Right renal pelvis (tissue), 4 donors: ENCODE data around the gene TKFC. TPM values are rescaled to one million over a fixed set of nuclear protein-coding genes. Genes with fewer than 3 reads are reported as not detected.
A peak's percentile ranks its signal among the peaks of the same experiment; 100 is the strongest.

Experiments used
- DNase-seq, 4 donors: peaks; one replicate each; pipeline ENCODE4 v3.0.0-alpha.2; 2013; ENCODE audit warnings: low read depth in 4 of 4, low spot score in 3 of 4, missing footprints in 1 of 4
- polyA plus RNA-seq, 4 donors: library from polyadenylated mRNA; unstranded; fragments of 120-200 nt; gene quantifications; one replicate each; pipeline ENCODE4 v1.2.1, GENCODE V29; 2013; ENCODE audit not compliant: insufficient read length in 4 of 4

The TKFC gene, protein sequence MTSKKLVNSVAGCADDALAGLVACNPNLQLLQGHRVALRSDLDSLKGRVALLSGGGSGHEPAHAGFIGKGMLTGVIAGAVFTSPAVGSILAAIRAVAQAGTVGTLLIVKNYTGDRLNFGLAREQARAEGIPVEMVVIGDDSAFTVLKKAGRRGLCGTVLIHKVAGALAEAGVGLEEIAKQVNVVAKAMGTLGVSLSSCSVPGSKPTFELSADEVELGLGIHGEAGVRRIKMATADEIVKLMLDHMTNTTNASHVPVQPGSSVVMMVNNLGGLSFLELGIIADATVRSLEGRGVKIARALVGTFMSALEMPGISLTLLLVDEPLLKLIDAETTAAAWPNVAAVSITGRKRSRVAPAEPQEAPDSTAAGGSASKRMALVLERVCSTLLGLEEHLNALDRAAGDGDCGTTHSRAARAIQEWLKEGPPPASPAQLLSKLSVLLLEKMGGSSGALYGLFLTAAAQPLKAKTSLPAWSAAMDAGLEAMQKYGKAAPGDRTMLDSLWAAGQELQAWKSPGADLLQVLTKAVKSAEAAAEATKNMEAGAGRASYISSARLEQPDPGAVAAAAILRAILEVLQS
- polyA plus RNA-seq, result 10 to 100 TPM; 49.4 to 71.4 (median 58.3) TPM

DNA sequence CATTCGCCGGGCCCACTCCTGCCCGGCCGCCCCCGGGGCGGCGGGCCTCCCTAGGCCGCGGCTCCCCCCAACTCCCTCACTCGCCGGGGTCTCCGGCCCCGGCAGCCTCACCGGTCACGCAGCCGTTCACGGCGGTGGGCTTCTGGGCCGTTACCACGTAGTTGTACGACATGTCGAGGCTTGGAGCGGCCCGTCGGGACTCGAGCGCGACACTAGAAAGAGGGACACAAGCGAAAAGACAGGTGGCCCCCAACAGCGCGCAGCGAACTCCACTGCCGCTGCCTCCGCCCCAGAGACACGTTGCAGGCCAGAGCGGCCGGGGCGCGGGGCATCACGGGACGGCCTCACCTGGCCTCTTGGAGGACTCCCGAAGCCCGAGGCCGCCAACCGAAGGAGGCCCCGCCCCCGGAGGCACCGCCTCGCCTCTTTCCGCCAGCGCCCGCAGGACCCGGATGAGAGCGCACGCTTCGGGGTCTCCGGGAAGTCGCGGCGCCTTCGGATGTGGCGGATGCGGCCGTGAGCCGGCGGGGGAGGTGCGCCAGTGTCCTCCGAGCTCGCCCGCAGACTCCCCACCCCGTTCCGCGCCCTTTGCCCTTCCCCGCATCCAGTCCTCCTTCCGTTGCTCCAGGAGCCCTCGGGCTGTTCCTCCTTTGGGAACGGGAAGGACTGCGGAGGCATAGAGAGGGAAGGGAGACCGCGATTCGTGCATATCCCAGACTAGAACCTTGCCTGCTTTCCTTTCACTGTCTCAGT is at the start of gene TKFC, which contains the start of gene DDB1:
Gene TKFC, plus strand, starts transcription at position 432 of the 753 bp plus-strand sequence. CDS start 1,501 bp downstream, outside the sequence.
Gene DDB1, minus strand, starts transcription at position 309 of the 753 bp plus-strand sequence. Its CDS starts 137 bp downstream, at position 172.
- peak; percentile 89 to 92 (median 90) for DNase-seq

- DNase-seq, result no peak
Observed at GRCh38 chr11:61283613-61284012, 49.4 kb upstream of the TKFC start.

- no peak for DNase-seq
Observed at GRCh38 chr11:61287338-61287977, 45.6 kb upstream of the TKFC start.

GRCh38 chr11:61290905-61291690 is 41.9 kb upstream of the TKFC start:
- no peak for DNase-seq

DNA sequence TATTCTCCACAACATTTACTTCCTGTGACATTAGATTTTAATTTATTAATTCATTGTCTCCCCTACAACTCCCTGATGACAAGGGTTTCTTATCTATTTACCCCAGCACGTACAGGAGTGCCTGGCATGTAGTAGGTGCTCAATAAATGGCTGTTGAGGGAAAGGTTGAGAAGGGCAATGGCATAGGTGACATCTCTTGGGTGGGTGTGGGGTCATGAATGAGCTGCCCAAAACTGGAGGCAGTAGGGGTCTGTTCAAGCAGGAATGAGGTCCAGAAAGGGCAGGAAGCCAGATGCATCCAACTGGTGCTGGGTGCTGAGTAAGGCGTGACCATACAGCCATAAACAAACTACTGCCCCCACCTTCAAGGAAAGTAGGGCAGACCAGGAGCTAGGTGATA is 40.7 kb upstream of the TKFC start:
- no peak for DNase-seq

DNA sequence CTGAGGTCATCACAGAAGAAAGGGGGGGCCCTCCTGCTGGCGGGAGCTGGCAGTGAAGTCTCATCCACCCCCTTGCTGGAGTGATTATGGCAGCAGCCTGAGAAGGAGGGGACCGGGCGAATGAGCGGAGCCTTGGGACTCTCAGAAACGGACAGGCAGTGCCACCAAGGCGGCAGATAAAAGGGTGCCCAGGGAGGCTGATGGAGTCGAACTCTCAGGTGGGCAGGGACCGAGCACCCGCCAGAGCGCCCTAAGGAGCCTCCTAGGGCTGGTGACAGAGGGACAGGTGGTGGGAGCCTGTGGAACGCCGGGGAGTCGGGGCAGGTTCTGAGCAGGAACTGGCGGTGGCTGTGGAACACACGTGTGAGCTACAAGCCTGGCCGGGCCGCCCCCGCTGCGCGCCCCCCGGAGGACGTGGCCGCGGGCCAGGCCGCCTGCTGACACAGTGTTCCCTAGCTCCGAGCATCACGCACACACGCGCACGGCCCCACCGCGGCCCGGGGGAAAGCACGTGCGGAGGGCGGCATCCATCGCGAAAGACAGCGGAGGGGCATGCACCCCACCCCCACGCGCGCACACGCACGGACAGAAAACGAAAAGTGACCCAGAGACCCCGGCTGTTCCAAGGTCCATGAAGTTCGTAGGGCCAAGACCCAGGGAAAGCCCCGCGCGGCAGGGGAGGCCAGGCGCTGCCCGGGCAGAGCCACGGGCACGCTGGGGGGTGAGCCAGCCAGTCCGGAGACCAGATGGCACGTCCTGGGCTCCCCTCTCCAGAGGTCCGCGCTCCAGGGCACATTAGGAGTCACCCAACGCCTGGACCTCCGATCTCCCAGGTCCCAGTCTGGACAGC is 38.9 kb upstream of the TKFC start:
- peak in 1 of 4 donors; percentile 34 for DNase-seq

GRCh38 chr11:61294717-61295595 is 38.1 kb upstream of the TKFC start, which contains the start of gene VWCE:
Gene VWCE, minus strand, starts transcription at chr11:61295316. Its CDS starts 279 bp downstream, at chr11:61295037.
- peak in 1 of 4 donors; percentile 44 for DNase-seq

DNA sequence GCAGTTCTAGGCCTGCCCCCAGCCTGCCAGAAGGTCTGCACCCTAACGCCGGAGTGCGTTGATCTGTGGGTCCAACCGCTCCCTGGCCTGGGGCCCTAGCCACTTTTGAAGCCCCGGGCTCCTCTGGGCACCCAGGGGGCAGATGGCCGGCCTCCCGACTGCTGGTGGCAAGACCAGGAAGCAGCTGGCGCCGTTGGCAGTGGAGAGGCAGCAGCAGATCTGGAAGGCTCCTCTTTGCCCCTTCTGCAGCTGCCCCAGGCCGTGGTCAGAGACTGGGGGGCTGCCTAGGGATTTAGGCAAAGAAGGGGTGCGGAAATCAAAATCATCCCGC is 37.5 kb upstream of the TKFC start:
- no peak for DNase-seq

GRCh38 chr11:61297341-61297740 is 35.7 kb upstream of the TKFC start:
- no peak for DNase-seq

DNA sequence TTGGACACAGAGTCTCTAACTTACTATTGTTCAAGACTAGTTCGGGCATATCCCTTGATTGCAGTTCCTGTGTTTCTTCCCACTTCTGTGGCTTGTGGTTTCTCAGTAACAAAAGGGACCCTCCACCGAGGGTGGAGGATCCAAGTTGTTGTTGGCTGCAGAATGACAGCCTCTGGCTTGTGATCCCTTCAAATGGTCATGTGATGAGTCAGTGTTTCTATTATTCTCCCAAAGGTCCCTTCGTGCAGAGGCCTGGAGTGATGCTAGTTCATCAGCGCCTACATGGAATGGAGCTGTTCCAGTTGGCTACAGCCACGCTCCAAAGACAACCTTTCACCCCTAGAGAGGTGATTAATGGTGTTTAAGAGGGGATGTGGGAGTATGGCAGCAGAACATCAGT is 35.3 kb upstream of the TKFC start:
- no peak for DNase-seq

GRCh38 chr11:61298663-61299244 is 34.3 kb upstream of the TKFC start:
- DNase-seq, result no peak

GRCh38 chr11:61302550-61302949 is 30.5 kb upstream of the TKFC start:
- DNase-seq, result no peak

- DNase-seq, result no peak
Observed at GRCh38 chr11:61303725-61304124, 29.3 kb upstream of the TKFC start.

DNA sequence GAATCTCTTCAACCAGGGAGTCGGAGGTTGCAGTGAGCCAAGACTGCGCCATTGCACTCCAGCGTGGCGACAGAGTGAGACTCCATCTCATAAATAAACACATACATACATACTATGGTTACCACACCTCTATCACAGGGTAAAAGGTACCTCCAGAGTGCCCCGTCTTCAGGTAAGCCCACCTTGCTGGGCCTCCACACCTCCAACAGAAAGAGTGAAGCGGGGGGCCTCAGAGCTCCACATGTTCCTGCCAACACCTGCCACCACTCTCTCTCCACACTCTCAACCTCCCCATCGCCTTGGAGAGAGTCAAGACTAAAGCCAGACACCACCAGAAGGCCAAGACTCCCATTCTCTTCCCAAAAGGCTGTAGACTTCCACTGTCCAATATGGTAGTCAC is 27.6 kb upstream of the TKFC start:
- no peak for DNase-seq

GRCh38 chr11:61306221-61306620 is 26.8 kb upstream of the TKFC start:
- DNase-seq, result no peak

DNA sequence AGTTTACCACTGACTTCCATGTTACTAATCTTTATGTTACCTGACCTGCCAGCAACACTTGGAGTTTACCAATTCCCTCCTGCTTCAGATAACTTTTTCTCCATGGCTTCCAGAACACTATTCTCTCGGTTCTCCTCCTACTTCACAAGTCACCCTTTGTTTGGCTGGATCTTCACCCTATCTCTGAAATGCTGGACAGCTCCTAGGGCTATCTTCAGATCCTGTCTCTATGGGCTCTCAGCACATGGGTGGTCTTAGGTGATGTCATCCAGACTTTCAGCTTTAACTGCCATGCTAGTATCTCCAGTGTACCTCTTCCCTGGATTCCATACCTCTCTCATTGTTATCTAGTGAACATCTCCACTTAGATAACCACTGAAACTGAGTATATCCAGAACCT is 25.7 kb upstream of the TKFC start:
- no peak for DNase-seq

GRCh38 chr11:61309141-61309540 is 23.9 kb upstream of the TKFC start:
- no peak for DNase-seq

- no peak for DNase-seq
Observed at GRCh38 chr11:61309739-61310138, 23.3 kb upstream of the TKFC start.
